Measurements from ENCODE around the gene EGR1.
"Not testable (repeated sequence)": the region's sequence is repeated elsewhere in the genome, so short reads cannot be mapped to it uniquely, and the experiment has no call there.

DNA sequence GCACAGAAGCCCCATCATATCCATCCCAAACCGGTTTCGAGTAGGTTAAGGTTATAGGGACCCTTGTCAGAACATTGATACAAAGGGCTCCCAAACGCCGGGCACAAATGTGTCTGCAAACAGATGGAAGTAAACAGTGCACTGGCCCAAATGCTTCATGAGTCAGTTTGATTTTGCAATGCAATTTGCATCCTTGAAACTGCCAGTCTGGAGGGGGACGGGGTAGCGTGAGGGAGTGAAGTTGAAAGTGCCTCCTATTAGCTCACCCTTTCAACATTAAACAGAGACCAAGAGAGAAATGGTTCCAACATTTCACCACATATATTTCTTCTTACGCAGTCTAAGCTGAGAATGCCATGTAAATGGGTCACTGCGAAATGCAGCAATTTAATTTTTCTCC, 42.2 kb downstream of the EGR1 start:
- TF ChIP-seq, protein P1, sequence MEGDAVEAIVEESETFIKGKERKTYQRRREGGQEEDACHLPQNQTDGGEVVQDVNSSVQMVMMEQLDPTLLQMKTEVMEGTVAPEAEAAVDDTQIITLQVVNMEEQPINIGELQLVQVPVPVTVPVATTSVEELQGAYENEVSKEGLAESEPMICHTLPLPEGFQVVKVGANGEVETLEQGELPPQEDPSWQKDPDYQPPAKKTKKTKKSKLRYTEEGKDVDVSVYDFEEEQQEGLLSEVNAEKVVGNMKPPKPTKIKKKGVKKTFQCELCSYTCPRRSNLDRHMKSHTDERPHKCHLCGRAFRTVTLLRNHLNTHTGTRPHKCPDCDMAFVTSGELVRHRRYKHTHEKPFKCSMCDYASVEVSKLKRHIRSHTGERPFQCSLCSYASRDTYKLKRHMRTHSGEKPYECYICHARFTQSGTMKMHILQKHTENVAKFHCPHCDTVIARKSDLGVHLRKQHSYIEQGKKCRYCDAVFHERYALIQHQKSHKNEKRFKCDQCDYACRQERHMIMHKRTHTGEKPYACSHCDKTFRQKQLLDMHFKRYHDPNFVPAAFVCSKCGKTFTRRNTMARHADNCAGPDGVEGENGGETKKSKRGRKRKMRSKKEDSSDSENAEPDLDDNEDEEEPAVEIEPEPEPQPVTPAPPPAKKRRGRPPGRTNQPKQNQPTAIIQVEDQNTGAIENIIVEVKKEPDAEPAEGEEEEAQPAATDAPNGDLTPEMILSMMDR (optimal IDR thresholded peaks at IDR 0.05 in 1 of 3, IDR thresholded peaks at IDR 0.05 in 1 of 3, conservative IDR thresholded peaks at IDR 0.05 in 1 of 3; ENCODE audit: extremely low read depth in 1 of 3, insufficient read depth in 2 of 3, low read length in 3 of 3) = not testable (repeated sequence)
- TF ChIP-seq EZH2 (IDR thresholded peaks at IDR 0.05; ENCODE audit: low read length) = not testable (repeated sequence)
